Aorta (tissue), 5 donors: Measurements from ENCODE around the gene TEPSIN. TPM values are rescaled to one million over a fixed set of nuclear protein-coding genes. Genes with fewer than 3 reads are reported as not detected.

Experiments used
- ATAC-seq: fragments of 200-7000 bp; cut with Tn5 transposase; one replicate; pipeline ENCODE4 v1.9.1; 2022; ENCODE audit warnings: moderate library complexity; ENCODE audit not compliant: low FRiP score
- DNase-seq, 2 donors: peaks; one replicate each; pipeline ENCODE4 v3.0.0-alpha.2; 2020
- H3K27ac ChIP-seq, 2 donors: one replicate each; pipeline ENCODE4 v1.5.1; 2013; ENCODE audit warnings: low read length in 2 of 2, mild to moderate bottlenecking in 2 of 2, moderate library complexity in 2 of 2, control low read depth in 1 of 2, inconsistent platforms in 1 of 2, low read depth in 1 of 2
- H3K27me3 ChIP-seq, 2 donors: one replicate each; pipeline ENCODE4 v1.6.1; 2013; ENCODE audit warnings: control low read depth in 1 of 2, low read length in 1 of 2, mild to moderate bottlenecking in 1 of 2, moderate library complexity in 1 of 2; ENCODE audit not compliant: insufficient read depth in 2 of 2, control insufficient read depth in 1 of 2
- H3K36me3 ChIP-seq, 2 donors: one replicate each; pipeline ENCODE4 v1.6.1; 2013; ENCODE audit warnings: control low read depth in 1 of 2, low read length in 1 of 2, mild to moderate bottlenecking in 1 of 2; ENCODE audit not compliant: insufficient read depth in 2 of 2, control insufficient read depth in 1 of 2
- H3K4me1 ChIP-seq, 2 donors: one replicate each; pipeline ENCODE4 v1.6.1; 2013; ENCODE audit warnings: low read length in 2 of 2, control low read depth in 1 of 2, mild to moderate bottlenecking in 1 of 2, moderate library complexity in 1 of 2; ENCODE audit not compliant: insufficient read depth in 2 of 2, control insufficient read depth in 1 of 2
- H3K4me3 ChIP-seq, 2 donors: one replicate each; pipeline ENCODE4 v1.5.1; 2013; ENCODE audit warnings: low read length in 2 of 2, control low read depth in 1 of 2, mild to moderate bottlenecking in 1 of 2
- H3K9me3 ChIP-seq: one replicate; pipeline ENCODE4 v1.6.1; 2013; ENCODE audit warnings: mild to moderate bottlenecking, low read length; ENCODE audit not compliant: control insufficient read depth
- WGBS, 2 donors: extraction: QIAGEN DNeasy Blood & Tissue Kit; methylation state at CpG; one replicate each; pipeline ENCODE4 v1.1.7; 2013; 5-methylcytosine and 5-hydroxymethylcytosine counted together
- intact Hi-C, 2 donors: fragments of 100-400 bp; cut with DNase I; formaldehyde crosslinking; loops; one replicate each; pipeline versions ENCODE4 v1.14.2 to v1.15.0; 2022
- polyA plus RNA-seq, 2 donors: library from polyadenylated mRNA; stranded (reverse); fragments of 200-250 nt; gene quantifications; one replicate each; pipeline ENCODE4 v1.2.3, GENCODE V29; 2013
- total RNA-seq, 2 donors: library from RNA; stranded (reverse); fragmentation: NEBNext Ultra II Directional; extraction: Animal tissue kit (Norgen Biotek cat#: 25700); gene quantifications; one replicate each; pipeline ENCODE4 v1.2.1, GENCODE V29; 2021
- donor health status: healthy with polysubstance abuse.
- donor health status: Bipolar disorder and iron deficiency.
- donor health status: DM: no; HTN: no; CAD: no.
- donor health status: DM: no; HTN: no; CAD: no.
- donor health status: DM: yes; HTN: yes; CAD: no.

TEPSIN gene
- total and polyA plus RNA-seq, 4 donors = 5.6 to 79.0 (median 35.0) TPM

DNA sequence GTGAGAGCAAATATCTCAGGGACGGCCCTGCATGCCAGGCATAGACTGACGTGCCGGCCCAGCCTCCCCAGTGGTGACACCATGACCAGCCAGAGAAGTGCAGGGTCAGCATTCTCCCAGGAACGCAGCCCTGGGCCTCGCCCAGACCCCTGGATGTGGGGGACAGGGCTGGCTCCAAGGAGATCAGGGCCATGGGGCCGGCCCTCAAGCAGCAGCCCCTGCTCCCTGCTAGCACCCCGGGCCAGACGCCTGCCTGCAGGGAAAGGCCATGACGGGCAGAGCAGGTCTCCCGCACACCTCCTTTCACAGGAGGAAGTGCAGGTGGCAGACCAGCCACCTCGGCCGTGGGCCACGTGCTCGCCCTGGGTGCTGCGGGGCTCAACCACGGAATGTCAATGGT, 9.8 kb upstream of the TEPSIN start:
- Histone ChIP-seq H3K9me3 (no peaks in the 10 kb centered on the region), H3K36me3 (no peaks in the 10 kb centered on the region), H3K4me1 (no peaks in the 10 kb centered on the region), H3K27me3 (no peaks in the 10 kb centered on the region), H3K4me3 (no peak overlapping the region), H3K27ac (no peak overlapping the region)
- 84 to 85% methylated on average over 16 of the region's 16 CpGs for WGBS, 2 donors
- no peak for ATAC-seq
- DNase-seq = peak in 1 of 2 donors; percentile 42
- intact Hi-C loops = no loop called here

DNA sequence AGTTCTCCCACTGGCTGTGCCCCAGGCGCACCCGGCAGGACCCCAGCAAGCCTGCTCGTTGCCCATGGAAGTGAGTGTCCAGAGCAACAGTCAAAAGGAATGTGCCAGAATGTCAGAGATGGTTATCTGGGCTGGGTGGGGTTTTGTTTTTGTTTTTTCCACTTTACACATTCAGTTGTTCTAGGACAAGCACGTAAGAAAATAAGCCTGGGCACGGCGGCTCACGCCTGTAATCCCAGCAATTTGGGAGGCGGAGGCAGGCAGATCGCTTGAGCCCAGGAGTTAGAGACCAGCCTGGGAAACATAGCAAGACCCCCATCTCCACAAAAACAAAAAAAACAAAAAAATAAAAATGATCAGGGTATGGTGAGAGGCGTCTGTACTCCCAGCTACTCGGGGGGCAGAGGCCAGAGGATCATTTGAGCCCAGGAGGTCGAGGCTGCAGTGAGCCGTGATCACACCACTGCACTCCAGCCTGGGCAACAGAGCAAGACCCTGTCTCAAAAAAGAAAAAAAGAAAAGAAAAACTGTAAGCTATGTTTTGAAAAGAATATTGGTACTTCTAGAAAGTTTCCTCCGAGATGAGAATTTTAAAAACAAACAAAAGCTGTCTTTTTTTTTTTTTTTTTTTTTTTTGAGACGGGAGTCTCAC, 8.6 kb upstream of the TEPSIN start:
- ATAC-seq = no peak
- intact Hi-C loops = no loop called here

DNA sequence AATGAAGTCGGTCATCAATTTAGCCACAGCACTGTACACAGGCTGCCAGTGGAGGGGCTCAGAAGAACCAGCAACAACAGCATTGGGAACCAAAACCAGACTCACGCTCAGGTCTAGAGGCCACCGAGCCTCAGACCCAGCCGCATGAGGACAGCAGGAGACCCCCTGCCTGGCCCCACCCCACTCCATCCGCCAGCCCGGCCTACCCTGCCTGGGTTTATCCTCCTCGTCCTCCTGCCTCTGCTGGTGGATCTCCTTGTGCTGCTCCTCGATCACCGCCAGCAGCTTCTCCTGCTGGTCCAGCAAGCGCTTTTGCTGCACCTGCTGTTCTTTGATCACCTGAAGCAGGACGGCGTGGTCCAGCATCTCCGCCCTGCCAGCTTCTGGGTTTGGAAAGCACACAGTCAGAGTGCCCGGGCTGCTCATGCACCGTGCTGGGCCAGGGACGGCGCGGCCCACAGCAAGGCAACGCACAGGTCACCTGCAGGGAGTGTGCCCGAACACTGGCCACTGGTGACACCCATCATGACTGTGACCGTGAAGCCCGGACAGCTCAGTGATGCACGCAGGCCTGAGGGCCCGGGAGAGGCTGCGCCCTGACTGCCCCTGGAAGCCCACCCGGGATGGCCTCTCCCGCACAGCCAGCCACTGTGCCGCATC, 8.0 kb upstream of the TEPSIN start:
- H3K4me3 ChIP-seq = no peak overlapping the region
- WGBS, 2 donors = 93% methylated on average over 28 of the region's 28 CpGs
- peak in 1 of 2 donors; percentile 47 for DNase-seq
- no peaks in the 10 kb centered on the region for H3K4me1 ChIP-seq
- no peak for ATAC-seq
- H3K27me3 ChIP-seq = no peaks in the 10 kb centered on the region
- no peak overlapping the region for H3K27ac ChIP-seq
- no peaks in the 10 kb centered on the region for H3K36me3 ChIP-seq
- H3K9me3 ChIP-seq = no peaks in the 10 kb centered on the region
- intact Hi-C loops = no loop called here

More for the DNA sequence above, 8.6 kb upstream of the TEPSIN start:
- Histone ChIP-seq H3K4me3 (no peak overlapping the region), H3K27me3 (no peaks in the 10 kb centered on the region), H3K27ac (no peak overlapping the region), H3K36me3 (no peaks in the 10 kb centered on the region), H3K9me3 (no peaks in the 10 kb centered on the region), H3K4me1 (no peaks in the 10 kb centered on the region)
- 88 to 89% methylated on average over 14 to 15 of the region's 15 CpGs for WGBS, 2 donors
- no peak for DNase-seq

DNA sequence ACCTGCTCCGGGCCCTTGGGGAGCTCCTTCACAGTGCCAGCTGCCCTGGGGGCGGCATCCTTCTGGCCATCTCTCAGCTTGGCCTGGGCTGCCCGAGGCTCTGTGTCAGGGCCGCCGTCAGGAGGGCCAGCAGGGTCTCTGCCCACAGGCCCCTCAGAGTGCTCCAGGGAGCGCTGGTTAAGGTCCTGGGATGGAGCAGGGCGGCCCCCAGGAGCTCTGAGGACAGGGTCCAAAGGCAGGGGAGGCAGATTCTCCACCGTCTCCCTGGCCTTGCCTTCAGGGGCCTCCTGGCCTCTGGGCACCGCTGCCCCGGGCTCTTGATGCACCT, 7.5 kb upstream of the TEPSIN start:
- Histone ChIP-seq H3K36me3 (no peaks in the 10 kb centered on the region), H3K9me3 (no peaks in the 10 kb centered on the region), H3K4me1 (no peaks in the 10 kb centered on the region), H3K27ac (no peak overlapping the region), H3K4me3 (no peak overlapping the region), H3K27me3 (no peaks in the 10 kb centered on the region)
- intact Hi-C loops = no loop called here
- peak; percentile 4 for ATAC-seq
- DNase-seq = peak in 1 of 2 donors; percentile 38
- WGBS, 2 donors = 85 to 86% methylated on average over 10 of the region's 10 CpGs

DNA sequence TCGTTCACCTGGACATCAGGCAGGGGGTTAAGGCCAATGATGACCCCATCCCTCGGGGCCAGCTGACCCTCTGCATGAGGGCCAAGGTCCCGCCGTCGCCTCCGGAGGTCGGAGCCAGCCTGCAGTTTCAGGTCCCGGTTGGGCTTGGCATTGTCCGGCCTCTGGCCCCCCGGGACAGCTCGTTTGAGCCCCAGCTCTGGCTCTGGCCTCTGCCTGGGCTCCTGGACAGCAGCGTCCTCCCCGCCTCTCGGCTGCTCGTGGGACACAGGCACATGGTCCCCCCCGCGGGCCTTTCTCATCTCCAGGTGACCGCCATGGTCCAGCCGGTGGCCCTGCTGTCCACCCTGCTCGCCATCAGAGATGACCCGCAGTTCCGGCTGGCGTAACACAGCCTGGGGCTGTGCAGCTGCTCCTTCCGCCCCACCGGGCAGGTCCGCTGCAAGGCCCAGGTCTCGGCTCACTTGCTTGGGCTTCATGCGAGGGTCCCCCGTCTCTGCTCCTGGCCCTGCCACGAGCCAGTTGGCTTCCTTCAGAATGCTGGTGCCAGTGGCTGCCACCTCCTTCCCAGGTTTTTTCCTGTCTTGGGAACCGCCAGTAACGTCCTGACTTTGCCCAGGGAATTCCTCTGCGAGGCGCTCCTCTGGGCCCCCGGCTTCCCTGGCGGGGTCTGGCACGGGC, 6.9 kb upstream of the TEPSIN start:
- intact Hi-C loops = no loop called here
- H3K36me3 ChIP-seq = no peaks in the 10 kb centered on the region
- ATAC-seq = no peak
- WGBS, 2 donors = 70 to 74% methylated on average over 37 of the region's 37 CpGs
- H3K4me3 ChIP-seq = no peak overlapping the region
- no peaks in the 10 kb centered on the region for H3K27me3 ChIP-seq
- no peak overlapping the region for H3K27ac ChIP-seq
- DNase-seq = peak in 1 of 2 donors; percentile 40
- no peaks in the 10 kb centered on the region for H3K9me3 ChIP-seq
- H3K4me1 ChIP-seq = no peaks in the 10 kb centered on the region

DNA sequence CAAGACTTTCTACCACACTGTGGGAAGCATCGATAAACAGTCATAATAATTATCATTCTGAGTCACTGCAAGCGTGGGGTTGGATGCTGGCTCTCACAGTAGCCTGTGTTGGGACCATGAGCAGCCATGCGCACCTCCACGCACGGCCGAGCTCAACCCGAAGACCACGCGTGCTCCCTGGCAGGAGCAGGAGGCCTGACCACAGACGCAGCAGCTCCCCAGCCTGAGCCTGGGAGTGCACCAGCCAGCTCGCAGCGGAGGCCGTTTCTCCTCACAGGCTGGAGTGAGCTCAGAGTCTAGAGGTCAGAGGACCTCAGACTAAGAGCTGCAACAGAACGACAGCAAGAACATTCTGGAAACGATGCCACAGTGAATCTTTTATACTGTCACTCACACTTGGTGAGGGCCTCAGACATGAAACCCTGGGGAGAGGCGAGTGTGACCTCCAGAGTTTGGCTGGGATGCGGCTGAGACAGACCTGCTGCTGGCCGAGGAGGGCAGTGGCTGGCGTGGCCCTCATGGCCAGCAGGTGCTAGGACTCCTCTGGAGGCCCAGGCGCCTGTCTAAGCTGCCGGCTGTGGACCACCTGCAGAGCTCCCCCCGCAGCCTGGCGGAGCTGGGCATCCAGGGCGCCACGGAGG, 6.3 kb upstream of the TEPSIN start:
- no peak overlapping the region for H3K4me3 ChIP-seq
- no peaks in the 10 kb centered on the region for H3K27me3 ChIP-seq
- 86 to 89% methylated on average over 25 of the region's 25 CpGs for WGBS, 2 donors
- H3K4me1 ChIP-seq = no peaks in the 10 kb centered on the region
- DNase-seq (peak in 1 of 2 donors; percentile 42), ATAC-seq (no peak)
- no peak overlapping the region for H3K27ac ChIP-seq
- no peaks in the 10 kb centered on the region for H3K9me3 ChIP-seq
- intact Hi-C loops = no loop called here
- no peaks in the 10 kb centered on the region for H3K36me3 ChIP-seq

DNA sequence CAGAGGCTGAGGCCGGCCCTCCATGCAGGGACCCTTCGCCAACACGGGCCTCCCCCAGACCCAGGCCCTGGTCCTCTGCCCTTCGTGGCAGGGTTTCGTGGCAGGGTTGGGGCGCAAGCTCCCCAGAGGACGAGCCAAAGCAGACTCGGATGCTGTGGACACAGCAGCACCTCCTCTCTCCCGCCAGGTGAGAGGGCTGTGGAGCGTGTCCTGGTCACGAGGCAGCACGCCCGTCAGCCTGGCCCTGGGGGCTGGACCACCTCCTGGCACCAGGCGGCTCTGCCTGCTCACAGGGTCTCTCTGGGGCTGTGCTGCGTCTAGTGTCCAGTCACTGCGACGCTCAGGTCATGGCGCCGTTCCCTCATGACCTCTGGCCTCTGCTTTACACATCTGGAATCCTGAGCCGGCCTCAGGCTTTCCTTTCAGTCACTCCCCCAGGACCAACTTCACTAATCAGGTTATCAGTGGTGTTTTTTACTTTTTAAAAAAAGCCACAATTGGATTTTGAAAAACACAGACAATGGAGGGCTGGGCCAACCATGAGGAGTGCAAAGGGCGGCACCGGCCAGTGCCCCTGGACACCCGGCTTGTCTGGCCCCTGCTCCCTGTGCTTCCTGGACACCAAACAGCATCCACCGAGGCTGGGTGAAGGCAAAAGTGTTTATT, 5.6 kb upstream of the TEPSIN start:
- Histone ChIP-seq H3K4me1 (no peaks in the 10 kb centered on the region), H3K27ac (no peak overlapping the region), H3K36me3 (no peaks in the 10 kb centered on the region), H3K9me3 (no peaks in the 10 kb centered on the region), H3K27me3 (no peaks in the 10 kb centered on the region), H3K4me3 (no peak overlapping the region)
- ATAC-seq (no peak), DNase-seq (peak in 1 of 2 donors; percentile 35)
- 78 to 79% methylated on average over 24 of the region's 24 CpGs for WGBS, 2 donors
- intact Hi-C loops = no loop called here

DNA sequence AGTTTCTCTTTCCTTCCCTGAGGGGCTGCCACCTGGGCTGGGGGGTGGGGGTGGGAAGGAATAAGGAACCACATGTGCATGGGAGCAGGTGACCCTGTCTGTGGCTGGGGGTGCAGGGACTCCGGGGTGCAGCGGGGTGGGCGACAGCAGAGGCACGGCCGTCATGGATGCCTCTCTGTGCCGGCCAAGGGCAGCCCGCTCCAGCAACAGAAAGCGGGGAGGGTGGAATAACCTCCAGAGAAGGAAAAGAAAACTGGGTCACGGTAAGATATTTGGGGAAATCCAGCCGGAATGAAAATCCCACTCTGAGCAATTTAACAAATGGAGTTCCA, 4.4 kb upstream of the TEPSIN start:
- 73 to 78% methylated on average over 10 of the region's 10 CpGs for WGBS, 2 donors
- no peak for DNase-seq
- no peaks in the 10 kb centered on the region for H3K9me3 ChIP-seq
- no peaks in the 10 kb centered on the region for H3K27me3 ChIP-seq
- H3K27ac ChIP-seq = no peak overlapping the region
- H3K36me3 ChIP-seq = no peaks in the 10 kb centered on the region
- intact Hi-C loops = no loop called here
- no peaks in the 10 kb centered on the region for H3K4me1 ChIP-seq
- H3K4me3 ChIP-seq = no peak overlapping the region
- ATAC-seq = no peak
